CD4-positive, alpha-beta T cell treated with Interleukin-10 for 1 hour (primary cell): Measurements from ENCODE around the gene HDAC4.

ENCODE experiments used
- DNase-seq: peaks from one replicate; pipeline ENCODE4 v3.0.0-alpha.2; 2020

Gene HDAC4

GRCh38 chr2:239194731-239195317 is 206.0 kb downstream of the HDAC4 start:
- no peak for DNase-seq

- no peak for DNase-seq
These were observed 206.7 kb downstream of the HDAC4 start for GRCh38 chr2:239193925-239194677.

GRCh38 chr2:239193401-239193811 is 207.4 kb downstream of the HDAC4 start:
- DNase-seq, result no peak

- no peak for DNase-seq
These were observed 207.8 kb downstream of the HDAC4 start for GRCh38 chr2:239192975-239193374.

- no peak for DNase-seq
These were observed 208.4 kb downstream of the HDAC4 start for GRCh38 chr2:239192456-239192855.

GRCh38 chr2:239190921-239191885 is 209.6 kb downstream of the HDAC4 start:
- DNase-seq, result no peak

- DNase-seq, result no peak
These were observed 210.5 kb downstream of the HDAC4 start for GRCh38 chr2:239190361-239190760.

- no peak for DNase-seq
These were observed 211.1 kb downstream of the HDAC4 start for GRCh38 chr2:239189711-239190131.

GRCh38 chr2:239188536-239188935 is 212.3 kb downstream of the HDAC4 start:
- no peak for DNase-seq

GRCh38 chr2:239187464-239188253 is 213.2 kb downstream of the HDAC4 start:
- no peak for DNase-seq

- DNase-seq, result no peak
These were observed 214.1 kb downstream of the HDAC4 start for GRCh38 chr2:239186516-239187357.

- DNase-seq, result no peak
These were observed 215.6 kb downstream of the HDAC4 start for GRCh38 chr2:239184968-239185903.

GRCh38 chr2:239184179-239184578 is 216.6 kb downstream of the HDAC4 start:
- no peak for DNase-seq

GRCh38 chr2:239182981-239183791 is 217.6 kb downstream of the HDAC4 start:
- no peak for DNase-seq

GRCh38 chr2:239181903-239182581 is 218.8 kb downstream of the HDAC4 start:
- no peak for DNase-seq

- DNase-seq, result no peak
These were observed 219.5 kb downstream of the HDAC4 start for GRCh38 chr2:239181074-239181902.

GRCh38 chr2:239180526-239181073 is 220.2 kb downstream of the HDAC4 start:
- DNase-seq, result no peak
